NCI-H1436 (cell line): ENCODE results near the gene DLGAP4.

Source experiments
- DNase-seq: peaks from one replicate; lab custom pipeline; 2025; lab: John Stamatoyannopoulos, UW

The DLGAP4 gene

GRCh38 chr20:36307412-36308325 lies 1.5 kb downstream of the DLGAP4 start:
- DNase-seq = no peak

- DNase-seq = no peak
Observed at GRCh38 chr20:36308353-36308752, 2.2 kb downstream of the DLGAP4 start.

GRCh38 chr20:36308986-36309385 lies 2.8 kb downstream of the DLGAP4 start:
- DNase-seq = no peak

DNA sequence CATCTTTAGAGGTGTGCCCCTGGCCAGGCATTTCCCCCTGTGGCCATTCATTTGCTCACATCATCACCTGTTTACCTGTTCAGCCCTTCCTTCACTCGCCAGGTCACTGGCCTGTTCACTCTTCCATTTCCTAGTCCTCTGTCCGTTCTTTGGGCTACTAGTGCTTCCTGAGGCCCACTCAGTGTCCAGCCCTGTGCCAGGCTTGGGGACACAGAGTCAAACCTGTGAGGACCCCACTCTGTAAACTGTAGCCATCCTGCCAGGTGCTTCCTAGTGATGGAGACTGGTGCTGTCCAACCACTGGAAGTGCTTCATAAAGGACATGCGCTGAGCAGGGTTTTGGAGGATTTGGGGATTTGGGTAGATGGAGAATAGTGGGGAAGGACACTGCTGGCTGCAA lies 3.5 kb downstream of the DLGAP4 start:
- DNase-seq = no peak

- DNase-seq = no peak
Observed at GRCh38 chr20:36310215-36310981, 4.3 kb downstream of the DLGAP4 start.

DNA sequence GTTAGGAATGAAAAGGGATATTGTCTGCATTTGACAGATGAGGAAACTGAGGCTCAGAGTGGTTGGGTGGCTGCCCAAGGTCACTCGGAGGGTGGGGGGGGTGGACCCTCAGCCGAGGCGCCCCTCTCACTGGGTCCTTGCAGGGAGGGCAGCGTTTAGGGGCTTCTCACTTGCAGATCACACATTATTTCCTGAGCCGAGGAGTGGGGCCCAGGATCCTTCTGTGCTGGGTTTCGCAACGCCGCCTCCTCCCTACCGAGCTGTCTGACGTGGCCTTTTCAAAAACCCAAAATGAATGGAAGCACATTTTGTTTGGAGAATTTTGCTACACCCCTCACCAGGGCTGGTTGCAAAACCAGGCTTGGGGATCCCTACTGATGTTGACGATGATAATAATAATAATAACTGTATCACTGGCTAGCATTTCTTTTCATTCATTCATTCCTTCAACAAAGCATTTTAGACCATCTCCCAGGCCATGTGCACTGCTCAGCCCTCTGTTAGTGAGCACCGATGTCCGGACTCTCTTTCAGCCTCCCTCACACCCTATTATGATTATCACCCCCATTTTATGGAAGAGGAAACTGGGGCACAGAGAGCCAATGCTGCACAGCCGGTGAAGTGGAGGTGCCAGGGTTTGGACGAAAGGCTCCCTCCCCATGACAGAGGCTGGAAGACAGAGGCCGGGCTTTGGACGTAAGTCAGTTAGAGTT lies 5.2 kb downstream of the DLGAP4 start:
- DNase-seq = no peak

GRCh38 chr20:36311854-36312723 lies 6.0 kb downstream of the DLGAP4 start:
- DNase-seq = no peak

DNA sequence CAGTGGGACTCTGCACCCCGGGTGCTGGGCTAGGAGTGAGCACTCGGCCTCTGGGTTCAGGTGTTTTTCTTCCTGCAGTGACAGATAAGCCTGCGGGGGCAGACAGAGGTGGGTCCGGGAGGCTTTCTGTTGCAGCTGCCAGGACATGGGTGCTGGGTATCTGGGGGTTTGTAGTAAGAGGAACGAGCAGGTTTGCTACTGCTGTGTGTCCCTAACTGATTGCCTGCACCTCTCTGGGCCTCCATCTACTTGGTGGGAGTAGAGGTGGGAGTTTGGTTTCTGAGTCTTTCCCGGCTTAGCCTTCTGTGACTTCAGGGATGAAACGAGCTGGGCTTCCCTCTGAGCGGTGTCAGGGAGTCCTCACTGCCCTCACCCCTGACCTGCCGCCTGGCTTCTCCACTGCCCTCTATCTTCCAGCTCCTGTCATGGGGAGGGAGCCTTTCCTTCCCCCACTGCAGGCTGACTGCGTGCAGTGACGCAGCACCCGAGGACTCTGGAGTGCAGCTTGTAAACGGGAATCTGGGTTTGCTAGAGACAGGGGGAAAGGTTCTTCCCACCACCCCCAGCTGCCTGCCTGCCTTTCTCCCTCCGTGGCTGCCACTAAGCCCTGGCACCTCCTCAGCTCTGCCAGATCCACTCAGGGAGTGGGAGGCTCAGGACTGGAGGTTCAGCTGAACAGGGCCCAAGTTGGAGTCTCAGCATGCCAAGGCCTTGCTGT lies 6.7 kb downstream of the DLGAP4 start:
- no peak for DNase-seq

- no peak for DNase-seq
Observed at GRCh38 chr20:36313476-36313875, 7.3 kb downstream of the DLGAP4 start.

GRCh38 chr20:36313926-36314325 lies 7.8 kb downstream of the DLGAP4 start:
- no peak for DNase-seq

DNA sequence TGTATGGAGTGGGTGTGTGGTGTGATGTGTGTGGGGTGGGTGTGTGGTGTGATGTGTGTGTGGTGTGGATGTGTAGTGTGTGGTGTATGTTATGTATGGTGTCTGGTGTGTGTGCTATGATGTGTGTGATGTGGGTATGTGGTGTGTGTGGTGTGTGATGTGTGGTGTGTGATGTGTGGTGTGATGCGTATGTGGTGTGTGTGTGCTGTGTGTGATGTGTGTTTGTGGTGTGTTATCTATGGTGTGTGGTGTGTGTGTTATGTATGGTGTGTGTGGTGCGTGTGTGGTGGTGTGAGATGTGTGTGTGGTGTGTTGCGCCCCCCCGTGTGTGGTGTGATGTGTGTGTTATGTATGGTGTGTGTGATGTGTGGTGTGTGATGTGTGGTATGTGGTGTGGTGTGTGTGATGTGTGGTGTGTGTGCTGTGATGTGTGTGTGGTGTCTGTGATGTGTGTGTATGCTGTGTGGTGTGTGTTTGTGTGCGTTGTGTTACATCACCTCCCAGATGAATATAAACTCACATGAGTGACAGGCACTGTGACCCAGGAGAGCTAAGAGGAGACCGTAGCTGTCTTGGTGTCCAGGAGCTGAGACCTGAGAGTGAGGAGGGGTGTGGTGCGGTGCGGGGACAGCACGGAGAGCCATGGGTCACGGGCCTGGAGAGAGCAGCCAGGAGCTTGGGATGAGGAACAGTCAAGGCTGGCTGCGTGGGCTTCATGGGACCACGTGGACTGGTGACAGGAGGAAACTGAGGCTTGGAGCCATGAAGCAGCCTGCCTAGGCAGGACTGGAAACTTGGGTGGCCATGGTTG lies 8.8 kb downstream of the DLGAP4 start:
- DNase-seq = no peak

- no peak for DNase-seq
Observed at GRCh38 chr20:36315545-36316351, 9.6 kb downstream of the DLGAP4 start.

DNA sequence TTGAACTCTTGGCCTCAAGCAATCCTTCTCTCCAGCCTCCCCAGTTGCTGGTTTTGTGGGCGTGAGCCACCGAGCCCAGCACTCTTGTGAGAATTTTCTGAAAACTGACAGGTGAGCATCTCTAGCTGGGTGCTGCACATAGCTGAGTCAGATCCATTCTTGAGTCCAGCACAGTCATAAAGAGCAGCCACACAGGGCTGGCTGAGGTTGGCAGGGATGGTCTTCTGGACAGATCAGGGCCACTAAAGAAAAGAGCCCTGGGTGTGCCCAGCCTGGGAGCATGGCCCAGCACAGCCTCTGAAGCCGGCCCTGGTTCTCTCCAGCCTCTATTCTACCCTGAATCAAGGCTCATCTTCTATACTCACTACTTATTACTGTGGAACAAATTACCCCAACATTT lies 11.5 kb downstream of the DLGAP4 start:
- DNase-seq = no peak

DNA sequence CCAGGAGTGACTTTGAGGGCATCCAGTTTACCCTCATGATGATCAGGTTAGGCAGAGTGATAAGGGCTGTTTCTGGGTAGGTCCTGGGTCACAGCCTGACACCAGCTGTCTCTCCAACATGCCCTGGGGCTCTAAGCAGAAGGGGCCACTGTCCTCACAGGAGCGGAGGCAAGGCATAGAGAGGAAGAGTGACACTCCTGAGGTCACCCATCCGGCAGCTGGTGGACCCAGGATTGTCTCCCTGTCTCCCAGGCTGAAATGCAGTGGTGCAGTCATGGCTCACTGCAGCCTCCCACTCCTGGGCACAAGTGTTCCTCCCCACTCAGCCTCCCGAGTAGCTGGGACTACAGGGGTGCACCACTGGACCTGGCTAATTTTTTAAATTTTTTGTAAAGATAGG lies 12.0 kb downstream of the DLGAP4 start:
- DNase-seq = no peak

GRCh38 chr20:36319356-36320260 lies 13.5 kb downstream of the DLGAP4 start:
- DNase-seq = no peak

- DNase-seq = no peak
Observed at GRCh38 chr20:36320261-36320897, 14.2 kb downstream of the DLGAP4 start.

- DNase-seq = no peak
Observed at GRCh38 chr20:36320898-36321695, 15.0 kb downstream of the DLGAP4 start.
